Mucosa of rectum (tissue), 2 donors: ENCODE measurements around the gene CNPY2.

Source experiments
- H3K27ac ChIP-seq, 2 donors: one replicate each; pipeline ENCODE4 v1.7.0; 2013; ENCODE audit warnings: inconsistent platforms in 2 of 2, low read depth in 2 of 2, low read length in 2 of 2
- H3K27me3 ChIP-seq, 2 donors: one replicate each; pipeline ENCODE4 v1.7.0; 2013; ENCODE audit warnings: low read length in 2 of 2; ENCODE audit not compliant: control insufficient read depth in 2 of 2, insufficient read depth in 2 of 2
- H3K36me3 ChIP-seq, 2 donors: one replicate each; pipeline ENCODE4 v1.7.0; 2013; ENCODE audit warnings: low read length in 2 of 2; ENCODE audit not compliant: control insufficient read depth in 2 of 2, insufficient read depth in 2 of 2
- H3K4me1 ChIP-seq, 2 donors: one replicate each; pipeline ENCODE4 v1.7.0; 2013; ENCODE audit warnings: low read length in 2 of 2, mild to moderate bottlenecking in 1 of 2; ENCODE audit not compliant: control insufficient read depth in 2 of 2, insufficient read depth in 2 of 2
- H3K4me3 ChIP-seq, 2 donors: one replicate each; pipeline ENCODE4 v1.7.0; 2013; ENCODE audit warnings: low read length in 2 of 2
- H3K9ac ChIP-seq, 2 donors: one replicate each; pipeline ENCODE4 v1.7.0; 2013; ENCODE audit warnings: low read length in 2 of 2, low read depth in 1 of 2, mild to moderate bottlenecking in 1 of 2
- H3K9me3 ChIP-seq, 2 donors: one replicate each; pipeline ENCODE4 v1.7.0; 2013; ENCODE audit warnings: low read length in 2 of 2; ENCODE audit not compliant: control insufficient read depth in 2 of 2
- donor health status: healthy.
- donor health status: Normal muscosa, but diverticular disease.

CNPY2 gene

DNA sequence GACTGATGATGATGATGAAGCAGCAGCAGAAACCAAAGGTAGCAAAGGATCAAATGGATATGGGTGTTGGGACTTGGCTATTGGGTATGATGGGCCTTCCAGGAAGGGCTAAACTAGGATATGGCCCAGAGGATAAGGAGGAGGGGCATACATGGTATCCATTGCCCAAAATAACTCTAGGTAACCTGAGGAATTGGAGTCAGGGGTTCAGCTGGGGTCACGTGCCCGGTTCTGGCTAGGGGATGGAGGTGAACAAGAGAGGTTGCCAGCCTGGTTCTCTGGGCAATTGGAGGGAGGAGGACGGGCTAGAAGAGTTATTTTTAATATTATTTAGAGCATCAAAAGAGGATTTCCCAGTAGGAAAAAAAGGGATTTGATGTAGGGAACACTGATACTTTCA is 54.9 kb downstream of the CNPY2 start:
- no peak overlapping the region for H3K4me3 ChIP-seq
- peaks cover 3 to 7% of the 10 kb centered on the region in 2 donors for H3K36me3 ChIP-seq
- peaks cover 19% of the 10 kb centered on the region in 2 donors for H3K4me1 ChIP-seq
- no peaks in the 10 kb centered on the region for H3K9me3 ChIP-seq
- H3K27me3 ChIP-seq = no peaks in the 10 kb centered on the region
- no peak overlapping the region for H3K9ac ChIP-seq
- H3K27ac ChIP-seq = no peak overlapping the region

DNA sequence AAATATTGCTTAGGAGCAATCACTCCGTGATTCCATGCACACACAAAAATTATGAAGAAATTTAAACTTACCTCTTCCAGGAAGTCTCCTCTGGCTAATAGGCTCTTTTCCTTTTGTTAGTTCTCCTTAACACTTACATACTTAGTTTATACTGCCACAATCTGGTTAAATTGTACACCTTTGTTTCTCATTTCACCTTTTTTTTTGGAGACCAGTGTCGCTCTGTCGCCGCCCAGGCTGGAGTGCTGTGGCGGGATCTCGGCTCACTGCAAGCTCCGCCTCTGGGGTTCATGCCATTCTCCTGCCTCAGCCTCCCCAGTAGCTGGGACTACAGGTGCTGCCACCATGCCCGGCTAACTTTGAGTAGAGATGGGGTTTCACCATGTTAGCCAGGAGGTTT is 55.4 kb downstream of the CNPY2 start:
- Histone ChIP-seq H3K36me3 (peaks cover 8 to 12% of the 10 kb centered on the region in 2 donors), H3K9me3 (no peaks in the 10 kb centered on the region), H3K4me3 (no peak overlapping the region), H3K4me1 (peaks cover 19% of the 10 kb centered on the region in 2 donors), H3K9ac (no peak overlapping the region), H3K27me3 (no peaks in the 10 kb centered on the region), H3K27ac (no peak overlapping the region)
